GM19452 (cell line): Measurements from ENCODE around the gene TGM4.
"Not testable (repeated sequence)": the region's sequence is repeated elsewhere in the genome, so short reads cannot be mapped to it uniquely, and the experiment has no call there.

Experiments
- ATAC-seq: cut with Tn5 transposase; IDR thresholded peaks from one replicate; pipeline ENCODE4 v1.9.1; 2021; ENCODE audit not compliant: unreplicated experiment

Gene TGM4

DNA sequence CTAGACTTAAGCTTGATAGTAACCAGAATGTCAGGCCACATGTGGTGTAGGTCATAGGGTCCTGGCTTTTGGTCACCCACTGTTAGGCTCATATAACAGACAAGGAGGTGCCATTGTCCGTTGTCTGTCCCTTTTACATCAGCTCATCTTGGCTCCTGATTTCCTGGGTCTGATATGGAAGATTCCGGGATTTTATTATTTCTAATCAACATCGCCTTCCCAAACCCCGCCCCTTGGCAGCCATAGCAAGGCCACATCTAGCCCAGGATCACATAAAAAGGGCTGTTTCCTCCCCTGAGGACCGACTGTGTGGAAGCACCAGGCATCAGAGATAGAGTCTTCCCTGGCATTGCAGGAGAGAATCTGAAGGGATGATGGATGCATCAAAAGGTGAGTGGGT lies at the start of gene TGM4:
TSS of gene TGM4 (plus strand) at position 301 of the 400 bp plus-strand sequence. CDS start at position 372, 71 bp downstream.
- ATAC-seq: no peak

GRCh38 chr3:44825264-44825925 lies 49.0 kb upstream of the TGM4 start:
- no peak for ATAC-seq

- ATAC-seq: no peak
Observed at GRCh38 chr3:44827196-44827595, 47.2 kb upstream of the TGM4 start.

DNA sequence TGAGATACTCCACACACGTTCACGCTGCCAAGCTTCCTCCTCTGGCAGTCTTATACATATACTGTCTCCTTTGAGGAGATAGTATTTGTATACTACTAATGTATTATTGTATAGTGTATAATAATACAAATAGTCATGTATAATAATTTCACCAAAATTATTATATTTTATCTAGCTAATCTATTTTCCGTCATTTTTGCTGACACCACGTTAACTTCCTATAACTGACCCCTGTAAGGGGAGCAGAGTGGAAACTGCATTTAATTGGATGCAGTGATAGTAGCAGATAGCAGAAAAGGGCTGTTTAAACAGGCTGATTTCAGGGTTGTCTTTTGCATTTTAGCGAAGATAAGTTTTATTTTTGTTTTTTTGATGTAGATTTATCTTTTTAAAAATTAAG lies 43.2 kb upstream of the TGM4 start:
- ATAC-seq: no peak

- no peak for ATAC-seq
Observed at GRCh38 chr3:44832032-44832431, 42.4 kb upstream of the TGM4 start.

DNA sequence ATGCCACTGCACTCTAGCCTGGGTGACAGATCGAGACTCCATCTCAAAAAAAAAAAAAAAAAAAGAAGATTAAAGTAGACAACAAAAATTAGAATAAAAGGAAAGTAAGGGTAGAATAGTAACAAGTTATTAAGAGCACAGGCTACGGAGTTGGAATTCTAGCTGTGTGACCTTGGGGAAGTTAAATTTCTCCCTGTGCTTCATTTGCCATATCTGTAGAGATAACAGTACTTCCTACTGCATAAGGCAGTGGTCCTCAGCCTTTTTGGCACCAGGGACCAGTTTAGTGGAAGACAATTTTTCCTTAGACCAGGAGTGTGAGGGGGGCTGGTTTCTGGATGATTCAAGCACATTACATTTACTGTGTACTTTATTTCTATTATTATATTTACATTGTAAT lies 41.4 kb upstream of the TGM4 start:
- no peak for ATAC-seq

- no peak for ATAC-seq
Observed at GRCh38 chr3:44833394-44833793, 41.0 kb upstream of the TGM4 start.

GRCh38 chr3:44835684-44836083 lies 38.7 kb upstream of the TGM4 start:
- ATAC-seq: no peak

- ATAC-seq: no peak
Observed at GRCh38 chr3:44842376-44842775, 32.0 kb upstream of the TGM4 start.

DNA sequence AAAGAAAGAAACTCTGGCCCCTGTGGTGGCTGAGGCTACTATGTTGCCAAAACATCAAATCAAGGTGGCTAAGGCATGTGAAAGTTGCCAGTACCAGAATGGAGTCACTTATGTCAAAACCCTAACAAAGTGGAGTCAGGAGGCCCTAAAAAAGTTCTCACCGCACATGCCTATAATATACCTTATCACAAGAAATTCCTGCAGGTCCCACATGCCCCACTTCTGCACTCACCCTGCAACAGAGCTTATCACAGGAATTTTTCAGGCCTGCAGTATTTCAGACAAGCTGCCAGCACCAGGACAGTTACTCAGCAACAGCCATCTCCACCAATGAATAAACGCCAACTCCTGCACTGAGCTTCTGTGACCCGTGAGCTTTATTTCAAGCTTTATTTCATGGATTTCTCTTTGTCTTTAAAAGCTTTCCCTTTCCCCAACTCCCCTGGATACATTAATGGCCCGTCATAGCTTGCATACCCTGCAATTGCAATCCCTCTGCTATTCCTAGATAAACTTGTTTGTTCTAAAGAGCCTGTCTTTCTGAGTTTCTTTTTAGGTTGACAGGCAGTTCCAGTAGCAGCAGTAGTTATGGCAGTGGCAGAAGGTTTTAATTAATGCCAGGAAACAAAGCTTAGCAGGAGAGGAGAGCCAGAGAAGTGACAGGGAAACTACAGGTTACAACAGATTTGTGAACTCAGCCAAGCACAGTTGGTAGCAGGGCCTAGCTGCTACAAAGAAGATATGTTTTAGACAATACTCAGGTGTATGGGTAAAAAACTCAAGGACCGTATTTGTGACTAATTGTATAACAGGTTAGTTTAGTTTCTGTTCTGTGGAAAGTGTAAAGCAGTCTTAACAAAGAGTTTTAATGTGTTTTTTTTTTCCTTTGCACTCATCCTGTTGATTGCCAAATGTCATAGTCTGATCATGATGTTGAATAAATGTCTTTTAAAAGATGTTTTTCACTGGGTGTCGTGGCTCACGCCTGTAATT lies 28.6 kb upstream of the TGM4 start:
- ATAC-seq: no peak

GRCh38 chr3:44848634-44849033 lies 25.8 kb upstream of the TGM4 start:
- no peak for ATAC-seq

- not testable (repeated sequence) for ATAC-seq
Observed at GRCh38 chr3:44856663-44857062, 17.7 kb upstream of the TGM4 start.

GRCh38 chr3:44860117-44860516 lies 14.3 kb upstream of the TGM4 start:
- no peak for ATAC-seq

- ATAC-seq: peak; percentile 93
Observed at GRCh38 chr3:44861412-44862225, 12.8 kb upstream of the TGM4 start, which contains the start of gene TMEM42. TMEM42 (plus strand) TSS chr3:44861912; CDS start chr3:44861925, 13 bp downstream.

- peak; percentile 33 for ATAC-seq
Observed at GRCh38 chr3:44862226-44862637, 12.2 kb upstream of the TGM4 start.

DNA sequence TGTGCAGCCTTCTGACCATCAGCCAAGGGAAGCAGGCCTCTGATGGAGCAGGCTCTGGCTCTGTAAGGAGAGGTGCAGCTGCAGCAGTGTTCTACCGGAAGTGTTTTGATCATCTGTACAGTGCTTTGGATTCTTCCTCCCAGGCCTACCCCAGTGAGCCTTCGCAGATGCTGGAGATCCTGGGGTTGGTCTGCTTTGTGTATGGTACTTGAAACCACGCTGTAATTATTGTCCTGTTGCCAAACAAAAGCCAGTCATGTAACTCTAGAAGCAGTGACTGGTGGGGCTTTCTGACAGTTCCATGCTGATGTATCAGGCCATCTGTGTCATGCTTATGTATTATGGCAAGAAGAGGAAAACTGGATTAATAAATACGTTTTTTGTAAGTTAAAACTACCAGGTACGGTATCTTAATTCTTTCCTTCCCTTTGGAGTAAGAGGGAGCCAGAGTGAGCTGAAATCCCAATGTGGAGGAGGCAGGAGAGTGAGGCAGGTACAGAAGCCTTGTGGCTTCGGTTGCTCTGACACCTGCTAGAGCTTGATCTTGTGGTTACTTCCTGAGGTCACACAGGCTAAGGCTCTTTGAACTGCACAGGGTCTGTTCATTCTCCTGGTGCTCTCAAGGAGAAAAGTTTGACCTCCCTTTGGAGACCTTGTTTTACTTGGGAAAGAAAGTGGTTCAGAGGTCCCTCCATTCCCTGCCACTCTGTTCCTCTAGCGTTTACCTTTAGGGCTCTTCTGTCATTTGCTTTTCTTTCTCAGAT lies 9.0 kb upstream of the TGM4 start:
- no peak for ATAC-seq

GRCh38 chr3:44867421-44868111 lies 6.8 kb upstream of the TGM4 start:
- ATAC-seq: no peak

DNA sequence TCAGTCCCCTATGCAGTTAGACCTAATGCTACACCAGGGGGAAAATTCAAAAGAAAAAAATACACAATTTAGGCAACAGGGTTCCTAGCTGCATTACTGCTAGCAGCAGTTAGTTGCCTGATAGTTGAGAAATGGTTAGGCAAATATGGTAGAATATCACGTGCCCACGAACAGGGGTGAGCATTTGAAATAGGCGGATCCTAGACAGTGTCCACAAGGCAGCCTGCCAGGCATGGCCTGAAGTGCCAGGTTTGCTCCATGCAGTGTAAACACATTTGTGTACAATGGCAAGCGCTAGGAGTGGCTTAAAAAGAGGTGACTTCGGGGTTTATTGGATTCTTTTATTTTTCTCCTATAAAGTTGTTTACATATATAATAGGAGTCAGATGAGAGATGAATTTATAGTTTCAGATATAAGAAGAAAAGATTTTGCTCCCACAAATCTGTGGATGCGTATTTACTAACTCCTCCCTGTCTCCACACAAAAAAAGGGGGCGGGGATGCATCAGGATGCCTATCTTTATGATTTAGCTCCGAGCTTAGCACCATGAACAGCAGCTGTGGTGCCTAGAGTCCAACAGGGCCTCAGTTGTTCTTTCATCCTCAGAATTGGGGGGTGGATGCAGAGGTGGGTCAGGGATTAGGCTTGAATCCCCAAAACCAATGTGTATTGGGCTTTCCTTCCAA lies 3.9 kb upstream of the TGM4 start:
- no peak for ATAC-seq

GRCh38 chr3:44875596-44875995 lies 1.2 kb downstream of the TGM4 start:
- ATAC-seq: no peak
